GM21367 (cell line): ENCODE measurements around the gene KDM2A.
A peak's percentile ranks its signal among the peaks of the same experiment; 100 is the strongest.

Experiments
- ATAC-seq: cut with Tn5 transposase; IDR thresholded peaks from one replicate; pipeline ENCODE4 v1.9.1; 2021; ENCODE audit not compliant: unreplicated experiment

Gene KDM2A

DNA sequence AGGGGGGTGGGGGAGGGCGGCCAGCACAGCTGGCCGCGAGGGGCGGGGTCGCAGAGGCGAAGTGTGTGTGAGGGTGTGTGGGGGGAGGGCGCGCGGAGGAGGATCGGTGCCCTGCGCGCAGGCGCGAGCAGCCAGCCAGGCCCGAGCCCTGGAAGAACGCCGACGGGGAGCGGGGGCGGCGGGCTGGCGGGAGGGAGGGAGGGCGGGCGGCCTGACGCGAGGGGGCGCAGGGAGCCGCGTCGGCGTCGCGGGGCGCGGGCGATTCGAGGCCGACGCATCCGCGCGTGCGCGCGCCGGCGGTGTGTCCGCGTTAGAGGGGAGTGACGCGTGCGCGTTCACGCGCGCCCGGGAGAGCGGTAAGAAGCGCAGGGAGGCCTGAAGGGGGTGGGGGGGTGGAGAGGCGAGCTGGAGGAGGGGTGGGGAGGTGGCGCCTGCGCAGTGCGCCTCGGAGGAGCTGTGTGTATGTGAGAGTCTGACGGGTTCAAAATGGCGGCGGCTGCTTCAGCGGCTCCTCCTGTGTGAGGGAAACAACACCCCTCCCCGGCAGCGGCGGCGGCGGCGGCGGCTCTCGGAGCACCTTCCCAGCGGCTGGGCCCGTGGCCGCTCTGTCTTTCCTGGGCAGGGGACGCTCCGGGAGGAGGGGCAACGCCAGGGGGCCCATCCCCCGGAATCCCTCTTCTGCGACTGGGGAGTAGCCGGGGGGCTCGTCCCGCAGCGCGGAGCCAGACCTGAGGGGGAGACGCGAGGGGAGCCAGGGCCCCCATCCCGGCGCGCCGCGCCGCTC is at the start of gene KDM2A:
KDM2A (plus strand) TSS at position 463 of the 784 bp plus-strand sequence. CDS start 2,054 bp downstream, outside the sequence.
- peak; percentile 57 for ATAC-seq

GRCh38 chr11:67071420-67072284 is 47.4 kb upstream of the KDM2A start:
- ATAC-seq: peak; percentile 49

- no peak for ATAC-seq
Measured at GRCh38 chr11:67072295-67072694, 46.8 kb upstream of the KDM2A start.

GRCh38 chr11:67073908-67074307 is 45.2 kb upstream of the KDM2A start:
- no peak for ATAC-seq

- no peak for ATAC-seq
Measured at GRCh38 chr11:67076202-67076601, 42.9 kb upstream of the KDM2A start.

- ATAC-seq: no peak
Measured at GRCh38 chr11:67079065-67079705, 39.9 kb upstream of the KDM2A start.

- no peak for ATAC-seq
Measured at GRCh38 chr11:67082071-67082791, 36.8 kb upstream of the KDM2A start.

DNA sequence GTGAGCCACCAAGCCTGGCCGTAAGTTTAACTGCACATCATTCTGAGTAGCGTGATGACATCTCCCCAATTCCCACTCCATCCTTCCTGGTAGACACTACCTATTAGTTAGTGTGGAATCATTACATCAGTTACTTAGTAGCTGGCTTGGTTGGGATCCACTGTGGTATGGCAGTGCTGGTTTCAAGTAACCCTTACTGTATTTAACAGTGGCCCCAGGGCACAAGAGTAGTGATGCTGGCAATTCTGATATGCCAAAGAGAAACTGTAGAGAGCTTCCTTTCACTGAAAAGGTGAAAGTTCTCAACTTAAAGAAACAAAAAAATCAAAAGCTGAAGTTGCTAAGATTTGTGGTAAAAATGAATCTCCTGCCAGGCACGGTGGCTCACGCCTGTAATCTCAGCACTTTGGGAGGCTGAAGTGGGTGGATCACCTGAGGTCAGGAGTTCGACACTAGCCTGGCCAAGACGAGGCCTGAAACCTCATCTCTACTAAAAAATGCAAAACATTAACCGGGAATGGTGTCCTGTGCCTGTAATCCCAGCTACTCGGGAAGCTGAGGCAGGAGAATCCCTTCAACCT is 35.2 kb upstream of the KDM2A start:
- no peak for ATAC-seq

- no peak for ATAC-seq
Measured at GRCh38 chr11:67085617-67086016, 33.4 kb upstream of the KDM2A start.

GRCh38 chr11:67090717-67091116 is 28.3 kb upstream of the KDM2A start:
- ATAC-seq: no peak

GRCh38 chr11:67095214-67095507 is 23.9 kb upstream of the KDM2A start:
- no peak for ATAC-seq

DNA sequence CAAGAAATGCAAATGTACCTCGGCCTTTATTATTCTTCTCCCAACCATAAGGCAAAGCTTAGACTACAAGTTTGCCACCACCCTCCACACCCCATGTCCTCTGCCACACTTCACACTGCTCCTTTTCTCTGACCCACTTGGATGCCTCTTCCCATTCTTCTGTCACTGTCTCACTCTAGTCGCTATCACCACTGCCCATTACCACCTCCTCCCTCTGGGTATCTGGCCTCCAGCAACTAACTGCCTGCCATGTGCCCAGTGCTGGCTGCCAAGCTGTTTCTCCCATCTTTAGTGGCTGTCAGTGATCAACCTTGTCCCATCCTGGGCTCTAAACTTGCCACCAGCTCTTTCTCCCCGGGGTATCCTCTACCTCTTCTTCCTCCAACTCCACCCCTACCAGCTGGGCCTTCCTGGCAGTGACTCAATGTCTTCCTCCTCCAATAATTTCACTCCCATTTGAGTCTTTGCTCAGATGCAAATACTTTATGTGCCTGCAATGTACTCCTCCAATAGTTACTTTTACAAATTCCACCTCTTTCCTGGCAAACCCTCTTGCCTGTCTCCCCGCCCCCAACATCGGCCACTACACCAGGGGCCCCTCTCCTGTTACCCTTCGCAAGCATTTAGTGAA is 20.1 kb upstream of the KDM2A start:
- no peak for ATAC-seq

DNA sequence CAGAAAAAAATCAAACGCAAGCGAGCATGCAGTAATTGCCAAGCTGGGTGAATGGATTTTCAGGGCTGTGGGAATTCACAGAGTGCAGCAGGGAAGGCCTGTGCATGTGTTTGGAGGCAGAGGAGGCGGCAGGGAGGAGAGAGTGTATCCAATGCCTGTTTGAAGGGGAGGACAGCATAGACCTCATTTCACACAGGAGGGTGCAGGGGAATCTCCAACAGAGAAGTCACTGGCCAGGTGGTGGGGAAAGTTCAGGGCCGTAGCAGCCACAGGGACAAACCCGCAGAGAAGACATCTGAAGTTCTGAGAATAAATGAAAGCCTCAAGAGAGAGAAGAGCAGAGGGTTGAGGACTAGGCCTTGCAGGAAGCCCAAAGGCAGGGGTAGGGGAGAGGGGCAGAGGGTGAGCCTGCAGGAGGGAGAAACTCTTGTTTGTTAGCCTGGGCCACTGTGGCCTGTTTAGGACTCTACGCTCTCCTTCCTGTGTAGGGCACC is 19.2 kb upstream of the KDM2A start:
- ATAC-seq: no peak

- ATAC-seq: no peak
Measured at GRCh38 chr11:67102664-67103063, 16.4 kb upstream of the KDM2A start.

DNA sequence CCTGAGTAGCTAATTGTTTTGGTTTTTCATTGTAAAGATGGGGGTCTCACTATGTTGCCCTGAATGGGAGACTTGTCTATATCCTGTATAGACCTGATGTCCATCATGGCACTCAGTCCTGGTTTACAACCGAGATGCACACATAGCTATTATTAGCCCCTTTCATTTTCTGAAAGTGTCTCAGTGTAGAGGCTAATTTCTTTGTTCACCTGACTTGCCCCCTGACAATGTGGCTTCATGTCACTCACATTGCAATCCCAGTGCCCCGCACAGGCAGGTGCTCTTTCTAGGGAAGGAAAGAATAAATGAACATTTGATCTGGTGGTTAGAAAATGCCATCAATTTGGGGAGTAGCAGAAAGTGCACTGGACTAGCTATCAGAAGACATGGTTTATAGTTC is 13.1 kb upstream of the KDM2A start:
- ATAC-seq: no peak

DNA sequence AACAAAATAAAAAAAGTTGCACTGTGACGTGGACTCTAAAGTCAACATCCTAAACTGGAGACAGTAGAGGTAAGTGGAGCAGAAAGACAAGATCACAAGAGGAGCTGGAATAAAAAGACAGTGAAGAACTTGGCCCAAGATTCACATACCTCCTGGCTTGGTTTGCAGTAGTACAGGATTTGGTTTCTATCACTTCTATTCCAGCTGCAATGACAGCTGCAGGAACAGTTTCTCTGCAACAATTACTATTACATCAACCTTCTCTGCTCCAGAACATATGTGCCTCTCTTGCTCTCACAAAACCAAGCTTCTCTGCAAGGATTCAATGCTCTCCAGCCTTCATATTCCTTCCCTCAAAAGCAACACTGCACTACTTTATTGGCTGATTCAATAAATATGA is 7.8 kb upstream of the KDM2A start:
- ATAC-seq: no peak

- ATAC-seq: peak; percentile 40
Measured at GRCh38 chr11:67113231-67113721, 5.8 kb upstream of the KDM2A start.

- no peak for ATAC-seq
Measured at GRCh38 chr11:67114275-67114896, 4.7 kb upstream of the KDM2A start.

DNA sequence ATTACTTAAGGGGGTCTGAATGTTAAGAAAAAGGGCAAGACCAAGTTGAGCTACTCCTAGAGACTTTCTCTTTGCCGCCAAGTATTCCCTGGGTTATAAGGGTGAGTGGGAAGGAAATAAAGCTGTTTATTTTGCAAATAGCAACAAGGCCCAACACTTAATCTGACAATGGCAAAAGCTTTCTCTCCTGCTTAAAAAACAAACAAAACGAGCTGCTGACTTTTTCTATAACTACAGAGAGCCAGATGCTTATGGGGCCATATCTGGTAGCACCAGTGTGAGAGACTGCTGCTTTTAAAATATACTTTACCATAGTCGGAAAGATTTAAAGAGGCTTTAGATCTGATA is 2.3 kb upstream of the KDM2A start:
- no peak for ATAC-seq

GRCh38 chr11:67117176-67117575 is 1.9 kb upstream of the KDM2A start:
- ATAC-seq: no peak
